Measurements from ENCODE around the gene KCNQ1. TPM values are rescaled to one million over a fixed set of nuclear protein-coding genes. Genes with fewer than 3 reads are reported as not detected.
A peak's percentile ranks its signal among the peaks of the same experiment; 100 is the strongest.

The KCNQ1 gene
- total RNA-seq, 1 experiment from 2014 or later, result 10.7 TPM

DNA sequence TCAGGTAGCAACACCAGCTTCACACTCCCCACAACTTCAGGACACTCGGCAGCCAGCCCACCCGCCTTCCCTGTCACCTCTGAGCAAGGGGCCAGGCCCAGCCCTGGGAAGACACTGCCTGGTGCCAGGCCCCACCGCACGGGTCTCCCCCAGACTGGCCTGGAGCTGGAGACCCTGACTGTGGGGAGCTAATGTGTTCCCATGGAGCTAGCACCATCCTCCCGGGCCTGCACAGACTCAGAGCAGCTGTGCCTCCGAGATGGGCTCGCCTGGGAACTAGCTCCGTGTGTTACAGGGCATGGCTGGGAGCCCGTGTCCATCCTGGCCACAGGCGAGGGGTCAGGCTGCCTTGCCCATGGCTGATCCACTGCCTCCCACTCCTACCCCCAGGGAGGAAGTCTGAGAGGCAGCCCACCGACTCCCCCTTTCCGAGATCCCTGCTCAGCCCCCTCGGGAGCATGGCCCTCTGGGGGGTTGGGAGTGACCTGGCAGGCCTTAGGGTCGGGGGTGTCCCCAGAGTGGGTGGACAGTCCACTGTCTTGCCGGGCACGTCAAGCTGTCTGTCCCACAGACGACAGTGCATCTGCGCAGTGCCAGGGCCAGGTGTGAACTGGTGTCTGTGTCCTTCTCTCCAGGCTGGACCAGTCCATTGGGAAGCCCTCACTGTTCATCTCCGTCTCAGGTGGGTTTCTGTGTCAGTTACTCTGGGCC is 331.7 kb downstream of the KCNQ1 start (continued):
- TF ChIP-seq CTCF (IDR thresholded peaks at IDR 0.05 in 2 of 3, conservative IDR thresholded peaks at IDR 0.05 in 1 of 3; ENCODE audit: borderline replicate concordance in 1 of 3, insufficient read depth in 1 of 3, low read depth in 2 of 3, low read length in 2 of 3), result no peak
- no peak for TF ChIP-seq POLR2AphosphoS5 (IDR thresholded peaks at IDR 0.05; ENCODE audit: low read depth, low read length)

GRCh38 chr11:2777386-2777785 is 332.6 kb downstream of the KCNQ1 start:
- Histone ChIP-seq H2AFZ (ENCODE audit: low read depth, low read length, poor library complexity, severe bottlenecking) (no peak overlapping the region), H3K36me3 (ENCODE audit: control insufficient read depth in 1 of 2, insufficient read depth in 2 of 2, low read length in 2 of 2) (no peaks in the 10 kb centered on the region), H3K27me3 (ENCODE audit: insufficient read depth, low read length) (no peaks in the 10 kb centered on the region), H3K9me2 (ENCODE audit: insufficient read depth) (no peaks in the 10 kb centered on the region), H3K27ac (ENCODE audit: low read depth, low read length) (no peak overlapping the region), H3K9ac (ENCODE audit: low read length) (no peak overlapping the region), H3K9me3 (ENCODE audit: control insufficient read depth in 1 of 2, insufficient read depth in 1 of 2, low read depth in 1 of 2, low read length in 2 of 2) (no peaks in the 10 kb centered on the region), H3K79me2 (ENCODE audit: insufficient read depth, low read length) (no peaks in the 10 kb centered on the region), H3K4me1 (ENCODE audit: control insufficient read depth in 1 of 2, insufficient read depth in 2 of 2, low read length in 2 of 2) (peaks cover 17 to 36% of the 10 kb centered on the region in 2 experiments; a peak in 3 of 4 replicates), H4K20me1 (ENCODE audit: insufficient read depth) (no peaks in the 10 kb centered on the region), H3K4me3 (replicated peaks in 1 of 2; ENCODE audit: low read depth in 1 of 2, low read length in 2 of 2) (no peak overlapping the region), H3K4me2 (ENCODE audit: low read length) (no peak overlapping the region)
- no TSS peak for BruUV-seq (replicated peaks)
- intact Hi-C loops (cut with micrococcal nuclease), result no loop called here
- ATAC-seq (0 out of 2 replicates have a peak, but pooled peaks have one; percentile 26), DNase-seq (ENCODE audit: low read depth, low spot score) (no peak)
- no peak for TF ChIP-seq YY1 (IDR thresholded peaks at IDR 0.05; ENCODE audit: extremely low read depth, insufficient replicate concordance, low read depth, low read length)
- no peak for TF ChIP-seq CEBPB (IDR thresholded peaks at IDR 0.05; ENCODE audit: low read depth)
- TF ChIP-seq SP1 (IDR thresholded peaks at IDR 0.05; ENCODE audit: low read depth), result no peak
- TF ChIP-seq, protein P1, sequence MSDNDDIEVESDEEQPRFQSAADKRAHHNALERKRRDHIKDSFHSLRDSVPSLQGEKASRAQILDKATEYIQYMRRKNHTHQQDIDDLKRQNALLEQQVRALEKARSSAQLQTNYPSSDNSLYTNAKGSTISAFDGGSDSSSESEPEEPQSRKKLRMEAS (IDR thresholded peaks at IDR 0.05), result no peak
- TF ChIP-seq, protein P2, sequence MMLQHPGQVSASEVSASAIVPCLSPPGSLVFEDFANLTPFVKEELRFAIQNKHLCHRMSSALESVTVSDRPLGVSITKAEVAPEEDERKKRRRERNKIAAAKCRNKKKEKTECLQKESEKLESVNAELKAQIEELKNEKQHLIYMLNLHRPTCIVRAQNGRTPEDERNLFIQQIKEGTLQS (IDR thresholded peaks at IDR 0.05), result no peak
- TF ChIP-seq SRF (IDR thresholded peaks at IDR 0.05; ENCODE audit: low read depth), result no peak
- TF ChIP-seq ELF1 (IDR thresholded peaks at IDR 0.05; ENCODE audit: borderline replicate concordance, low read depth), result no peak
- TF ChIP-seq, protein P3, sequence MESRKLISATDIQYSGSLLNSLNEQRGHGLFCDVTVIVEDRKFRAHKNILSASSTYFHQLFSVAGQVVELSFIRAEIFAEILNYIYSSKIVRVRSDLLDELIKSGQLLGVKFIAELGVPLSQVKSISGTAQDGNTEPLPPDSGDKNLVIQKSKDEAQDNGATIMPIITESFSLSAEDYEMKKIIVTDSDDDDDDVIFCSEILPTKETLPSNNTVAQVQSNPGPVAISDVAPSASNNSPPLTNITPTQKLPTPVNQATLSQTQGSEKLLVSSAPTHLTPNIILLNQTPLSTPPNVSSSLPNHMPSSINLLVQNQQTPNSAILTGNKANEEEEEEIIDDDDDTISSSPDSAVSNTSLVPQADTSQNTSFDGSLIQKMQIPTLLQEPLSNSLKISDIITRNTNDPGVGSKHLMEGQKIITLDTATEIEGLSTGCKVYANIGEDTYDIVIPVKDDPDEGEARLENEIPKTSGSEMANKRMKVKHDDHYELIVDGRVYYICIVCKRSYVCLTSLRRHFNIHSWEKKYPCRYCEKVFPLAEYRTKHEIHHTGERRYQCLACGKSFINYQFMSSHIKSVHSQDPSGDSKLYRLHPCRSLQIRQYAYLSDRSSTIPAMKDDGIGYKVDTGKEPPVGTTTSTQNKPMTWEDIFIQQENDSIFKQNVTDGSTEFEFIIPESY (IDR thresholded peaks at IDR 0.05; ENCODE audit: extremely low read depth, insufficient replicate concordance, low read length), result no peak
- ChIA-PET POLR2A (no interaction called here), CTCF (no interaction called here), RAD21 (ENCODE audit: low non-redundant PET in 1 of 2, low total read pairs in 2 of 2, uncharacterized antibody in 2 of 2, unreplicated experiment in 2 of 2) (no interaction called here)
